GM12878 (cell line): ENCODE data around the gene GJA4. TPM values are rescaled to one million over a fixed set of nuclear protein-coding genes. Genes with fewer than 3 reads are reported as not detected.

Source experiments
- ATAC-seq: fragments of 200-7000 bp; cut with Tn5 transposase; 3 replicates; pipeline ENCODE4 v1.9.1; 2020; ENCODE audit warnings: mild to moderate bottlenecking, moderate library complexity
- BruUV-seq: library from RNA; stranded (reverse); fragments of 400-500 nt; replicated peaks from 2 replicates; lab custom pipeline; 2021; lab: Mats Ljungman, UMichigan
- CTCF ChIA-PET: fragments of 300-600 bp; sonication (Branson Sonifier 250); formaldehyde crosslinking; extraction: SDS; loops from one replicate; lab custom pipeline; 2021; ENCODE audit warnings: inconsistent platforms; lab: Yijun Ruan, JAX
- POLR2A ChIA-PET: fragments of 350-600 bp; formaldehyde crosslinking; extraction: SDS; loops from one replicate; lab custom pipeline; 2021; ENCODE audit warnings: inconsistent platforms; lab: Charles Lee
- RAD21 ChIA-PET: fragments of 300-600 bp; sonication (Branson Sonifier 250); formaldehyde crosslinking; loops from one replicate; lab custom pipeline; 2023; ENCODE audit warnings: antibody characterized with exemption; ENCODE audit not compliant: unreplicated experiment; lab: Charles Lee
- SMC1A ChIA-PET: fragments of 300-600 bp; sonication (Branson Sonifier 250); formaldehyde crosslinking; loops from one replicate; lab custom pipeline; 2023; ENCODE audit not compliant: unreplicated experiment, uncharacterized antibody; lab: Charles Lee
- DNase-seq: peaks from one replicate; pipeline ENCODE4 v3.0.0-alpha.2; 2011; ENCODE audit warnings: low read depth, low spot score
- FAIRE-seq: peaks from 3 replicates; lab custom pipeline; 2011; peaks lifted over from hg19 to GRCh38; lab: Jason Lieb, UNC
- H2AFZ ChIP-seq: 2 replicates; pipeline ENCODE4 v1.6.0; 2011; ENCODE audit warnings: low read depth, low read length, control low read depth; ENCODE audit not compliant: control insufficient read depth
- H3K27ac ChIP-seq: 2 replicates; pipeline ENCODE4 v1.5.1; 2011; ENCODE audit warnings: control low read depth; ENCODE audit not compliant: control insufficient read depth, insufficient read depth
- H3K27me3 ChIP-seq, 2 experiments: replicated peaks in 1 of 2; 2 replicates each; pipeline versions ENCODE4 v1.6.0 to v1.6.1; 2011; ENCODE audit warnings: low read length in 1 of 2; ENCODE audit not compliant: control insufficient read depth in 2 of 2, insufficient read depth in 2 of 2
- H3K36me3 ChIP-seq, 2 experiments: 2 replicates each; pipeline ENCODE4 v1.5.1; 2011; ENCODE audit warnings: low read length in 1 of 2; ENCODE audit not compliant: control insufficient read depth in 2 of 2, insufficient read depth in 2 of 2
- H3K4me1 ChIP-seq: 2 replicates; pipeline ENCODE4 v1.6.1; 2011; ENCODE audit warnings: mild to moderate bottlenecking, low read length, moderate library complexity, mixed read lengths; ENCODE audit not compliant: control insufficient read depth, insufficient read depth
- H3K4me2 ChIP-seq: 2 replicates; pipeline ENCODE4 v1.6.0; 2011; ENCODE audit warnings: control low read depth; ENCODE audit not compliant: control insufficient read depth, insufficient read depth
- H3K4me3 ChIP-seq: fragments of 200-600 bp; sonication (generic); 2 replicates; pipeline ENCODE4 v1.5.1; 2016
- H3K79me2 ChIP-seq: 2 replicates; pipeline ENCODE4 v1.6.0; 2011; ENCODE audit warnings: low read length; ENCODE audit not compliant: control insufficient read depth, insufficient read depth
- H3K9ac ChIP-seq: 2 replicates; pipeline ENCODE4 v1.8.0; 2011; ENCODE audit warnings: low read length, control low read depth, mixed read lengths; ENCODE audit not compliant: control insufficient read depth, insufficient read depth
- H3K9me3 ChIP-seq: replicated peaks from 3 replicates; pipeline ENCODE4 v1.5.1; 2011; ENCODE audit warnings: mild to moderate bottlenecking, low read length; ENCODE audit not compliant: control insufficient read depth, insufficient read depth
- H4K20me1 ChIP-seq: 2 replicates; pipeline ENCODE4 v1.6.0; 2011; ENCODE audit not compliant: control insufficient read depth, insufficient read depth
- BCL3 ChIP-seq: IDR thresholded peaks from 2 replicates; pipeline ENCODE4 v1.6.1; 2011; ENCODE audit warnings: borderline replicate concordance, low read depth, mild to moderate bottlenecking, moderate library complexity, low read length; ENCODE audit not compliant: insufficient read depth, poor library complexity, severe bottlenecking
- CTCF ChIP-seq, 3 experiments: IDR thresholded peaks in 2 of 3; conservative IDR thresholded peaks in 1 of 3; 2 replicates each; pipeline ENCODE4 v1.5.1; 2011; ENCODE audit warnings: low read depth in 3 of 3, low read length in 3 of 3, mild to moderate bottlenecking in 3 of 3, control low read depth in 2 of 3, moderate library complexity in 2 of 3, inconsistent platforms in 1 of 3, mixed read lengths in 1 of 3; ENCODE audit not compliant: control insufficient read depth in 2 of 3, insufficient read depth in 1 of 3; ENCODE audit errors: extremely low read depth in 1 of 3
- FOXK2 ChIP-seq: fragments of 450-650 bp; IDR thresholded peaks from 2 replicates; pipeline ENCODE4 v1.6.1; 2017; ENCODE audit warnings: mild to moderate bottlenecking, moderate library complexity
- GATAD2B ChIP-seq: fragments of 450-650 bp; conservative IDR thresholded peaks from 2 replicates; pipeline ENCODE4 v1.6.1; 2017; ENCODE audit warnings: low read depth, mild to moderate bottlenecking, moderate library complexity
- KAT2A ChIP-seq: conservative IDR thresholded peaks from 2 replicates; pipeline ENCODE4 v1.6.1; 2011; ENCODE audit warnings: low read depth, low read length; ENCODE audit not compliant: control insufficient read depth
- MAX ChIP-seq: IDR thresholded peaks from 2 replicates; pipeline ENCODE4 v1.6.1; 2012; ENCODE audit warnings: low read depth, low read length, improper control_type of control experiment
- MTA3 ChIP-seq: IDR thresholded peaks from 2 replicates; pipeline ENCODE4 v1.6.1; 2012; ENCODE audit warnings: low read length, inconsistent platforms, borderline replicate concordance
- SPI1 ChIP-seq: IDR thresholded peaks from 2 replicates; pipeline ENCODE4 v1.6.1; 2011; ENCODE audit warnings: low read depth, mild to moderate bottlenecking, low read length, moderate library complexity, borderline replicate concordance; ENCODE audit not compliant: insufficient read depth
- WRNIP1 ChIP-seq: IDR thresholded peaks from 2 replicates; pipeline ENCODE4 v1.6.1; 2011; ENCODE audit warnings: low read depth, low read length, improper control_type of control experiment, borderline replicate concordance
- WGBS: methylation state at CpG from one replicate; pipeline ENCODE4 v1.1.6; 2016; ENCODE audit warnings: low lambda C conversion rate; ENCODE audit not compliant: insufficient replicate concordance, insufficient coverage; ENCODE audit errors: missing lambda C conversion rate; 5-methylcytosine and 5-hydroxymethylcytosine counted together
- in situ Hi-C: fragments of 300-500 bp; cut with MboI; formaldehyde crosslinking; loops from 9 replicates; pipeline ENCODE4 v1.14.3; 2018; ENCODE audit warnings: mixed read lengths
- intact Hi-C: fragments of 100-400 bp; cut with micrococcal nuclease; formaldehyde crosslinking; loops from one replicate; pipeline ENCODE4 v1.14.2; 2022; ENCODE audit not compliant: unreplicated experiment
- polyA plus RNA-seq, 11 experiments: library from polyadenylated mRNA; depleted of rRNA in 4 of 11; unstranded in 6 of 11; stranded (reverse) in 5 of 11; fragments of >200 nt; fragmentation: Nextera tagmentation in 4 of 11; fragmentation: Illumina TruSeq in 1 of 11; extraction: Ambion mirVana in 4 of 11; extraction: Trizol in 1 of 11; gene quantifications; 1 replicate in 1 of 11; 2 replicates in 10 of 11; pipeline versions ENCODE4 v1.2.1 to v1.2.3, GENCODE V29; 2011 to 2016; ENCODE audit warnings: inconsistent platforms in 2 of 11, missing spikeins in 2 of 11, low read depth in 1 of 11
- total RNA-seq, 4 experiments: library from RNA; depleted of rRNA in 3 of 4; stranded (reverse); fragments of >200 nt in 3 of 4; fragmentation: Illumina TruSeq in 1 of 4; extraction: Trizol in 1 of 4; gene quantifications; 2 replicates each; pipeline versions ENCODE4 v1.2.1 to v1.2.3, GENCODE V29; 2013 to 2021

Gene GJA4
- total and polyA plus RNA-seq, 10 of the 15 experiments (the other 5 are each of a cell fraction or from before 2014, with no cell fraction given): 0.09 to 0.18 TPM; not detected in 8

GRCh38 chr1:34839526-34840305, 46.9 kb downstream of the GJA4 start:
- ATAC-seq: no peak
- POLR2A ChIA-PET: no interaction called here

More at GRCh38 chr1:34839526-34840305, 46.9 kb downstream of the GJA4 start:
- RAD21 ChIA-PET: no interaction called here
- FAIRE-seq (no peak), DNase-seq (no peak)
- Histone ChIP-seq H4K20me1 (no peaks in the 10 kb centered on the region), H3K79me2 (no peaks in the 10 kb centered on the region), H3K4me1 (no peaks in the 10 kb centered on the region), H3K27ac (no peak overlapping the region), H3K4me2 (no peak overlapping the region), H3K36me3 (no peaks in the 10 kb centered on the region), H3K27me3 (no peaks in the 10 kb centered on the region), H3K9me3 (no peaks in the 10 kb centered on the region), H3K9ac (no peak overlapping the region), H3K4me3 (no peak overlapping the region), H2AFZ (no peak overlapping the region)
- intact Hi-C loops (no loop called here), in situ Hi-C loops (no loop called here)
- no TSS peak for BruUV-seq
- TF ChIP-seq BCL3 (no peak), CTCF (IDR thresholded peaks at IDR 0.05 in 2 of 3, conservative IDR thresholded peaks at IDR 0.05 in 1 of 3; ENCODE audit: control insufficient read depth in 2 of 3, extremely low read depth in 1 of 3, insufficient read depth in 1 of 3, low read depth in 3 of 3, low read length in 3 of 3) (no peak), MTA3 (no peak), FOXK2 (no peak), SPI1 (no peak), MAX (no peak), WRNIP1 (no peak), KAT2A (no peak), GATAD2B (no peak)
- CTCF ChIA-PET: no interaction called here
- WGBS: 70% methylated on average over 14 of the region's 14 CpGs
- SMC1A ChIA-PET: no interaction called here
